ELR (cell line): Measurements from ENCODE around the gene CHSY3.

ENCODE experiments used
- DNase-seq: peaks from one replicate; pipeline ENCODE4 v3.0.0-alpha.2; 2015; ENCODE audit warnings: low read depth

CHSY3 gene

DNA sequence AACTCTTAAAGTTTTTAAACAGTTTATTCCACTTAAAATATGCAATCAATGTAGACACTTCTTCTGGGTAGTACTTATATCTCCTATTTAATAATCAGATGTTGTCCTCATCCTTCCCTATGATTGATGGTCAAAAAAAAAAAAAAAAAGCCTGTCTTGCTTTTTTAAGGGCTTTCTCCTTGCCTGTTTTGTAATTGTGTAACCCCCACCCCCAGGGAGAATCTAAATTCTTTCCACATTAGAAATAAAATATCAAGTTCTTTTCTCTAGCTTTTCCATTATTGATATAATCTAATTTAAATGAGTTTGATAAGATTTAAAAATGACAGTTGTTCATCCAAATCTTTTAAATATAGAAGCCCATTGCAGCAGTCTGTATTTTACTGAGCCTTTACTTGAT lies 119.7 kb downstream of the CHSY3 start:
- no peak for DNase-seq

DNA sequence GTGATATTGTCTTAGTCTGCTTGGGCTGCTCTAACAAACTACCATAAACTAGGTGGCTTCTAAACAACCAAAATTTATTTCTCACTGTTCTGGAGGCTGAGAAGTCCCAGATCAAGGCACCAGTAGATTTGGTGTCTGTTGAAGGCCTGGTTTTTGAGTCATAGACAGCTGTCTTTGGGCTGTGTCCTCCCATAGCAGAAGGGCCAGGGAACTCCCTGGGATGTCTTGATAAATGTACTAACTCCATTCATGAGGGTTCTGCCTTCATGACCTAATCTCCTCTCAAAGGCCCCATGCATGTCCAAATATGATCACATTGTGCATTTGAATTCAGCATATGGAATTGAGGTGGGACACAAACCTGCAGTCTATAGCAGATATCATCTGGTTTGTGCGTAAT lies 121.2 kb downstream of the CHSY3 start:
- DNase-seq: no peak

DNA sequence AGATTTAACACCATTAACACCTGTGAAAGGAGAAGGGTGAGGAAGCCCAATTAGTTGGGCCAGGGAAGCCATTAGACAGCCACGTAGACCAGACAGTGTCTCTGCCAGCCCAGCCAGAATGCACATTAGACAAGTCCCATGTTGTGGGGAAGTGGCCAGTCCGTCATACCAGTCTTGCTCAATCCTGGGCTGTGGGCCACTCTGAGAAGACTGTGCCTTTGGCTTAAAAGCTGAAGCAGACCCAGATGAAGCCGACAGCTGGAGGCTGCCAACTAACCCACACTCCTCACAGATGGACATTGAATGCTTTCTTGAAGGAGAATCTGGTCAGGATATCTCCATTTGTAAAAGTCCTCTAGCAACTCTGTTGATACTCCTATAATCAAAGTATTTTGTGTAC lies 128.5 kb downstream of the CHSY3 start:
- DNase-seq: no peak

DNA sequence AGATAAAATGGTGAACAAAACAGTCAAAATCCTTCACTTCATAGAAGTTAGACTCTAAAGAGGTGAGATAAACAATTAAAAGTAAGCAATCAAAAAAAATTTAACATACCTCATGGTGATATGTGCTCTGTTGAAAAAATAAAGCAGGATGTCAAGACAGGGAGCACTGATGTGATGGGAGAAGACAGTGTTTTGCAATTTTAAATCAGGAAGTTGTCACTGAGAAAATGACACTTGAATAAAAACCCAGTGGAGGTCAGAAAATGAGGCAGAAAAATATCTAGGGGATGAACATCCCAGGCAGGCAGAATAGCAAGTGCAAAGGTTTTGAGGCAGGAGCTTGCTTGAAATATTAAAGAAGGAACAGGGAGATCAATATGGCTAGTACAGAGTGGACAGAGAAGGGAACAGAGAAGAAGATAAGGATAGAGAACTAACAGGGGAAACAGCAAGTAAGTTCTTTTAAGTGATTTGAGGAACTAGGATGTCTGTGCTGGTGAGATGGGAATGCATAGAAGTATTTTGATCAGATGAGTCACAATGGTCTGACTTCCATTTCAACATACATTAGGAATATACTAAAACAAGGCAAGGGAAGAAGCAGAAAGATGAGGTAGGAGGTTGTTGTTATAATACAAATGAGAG lies 130.4 kb downstream of the CHSY3 start:
- DNase-seq: no peak

DNA sequence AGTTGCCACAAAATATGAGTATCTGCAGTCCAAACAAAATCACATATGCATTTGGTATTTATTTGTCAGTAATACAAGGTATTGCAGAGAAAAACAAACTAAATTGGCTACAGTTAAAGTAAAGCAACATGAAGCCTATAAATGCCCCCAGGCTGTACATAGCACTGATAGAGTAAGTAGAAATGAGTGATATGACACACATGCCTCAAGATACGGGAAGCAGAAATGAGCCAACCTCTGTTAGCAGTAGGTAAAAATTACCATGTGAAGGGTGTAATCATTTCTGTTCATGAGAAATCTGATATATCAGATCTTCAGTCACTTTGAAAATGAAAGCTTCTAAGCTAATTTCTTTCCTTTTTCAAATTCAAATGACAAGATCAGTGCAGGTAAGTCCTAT lies 131.1 kb downstream of the CHSY3 start:
- no peak for DNase-seq

DNA sequence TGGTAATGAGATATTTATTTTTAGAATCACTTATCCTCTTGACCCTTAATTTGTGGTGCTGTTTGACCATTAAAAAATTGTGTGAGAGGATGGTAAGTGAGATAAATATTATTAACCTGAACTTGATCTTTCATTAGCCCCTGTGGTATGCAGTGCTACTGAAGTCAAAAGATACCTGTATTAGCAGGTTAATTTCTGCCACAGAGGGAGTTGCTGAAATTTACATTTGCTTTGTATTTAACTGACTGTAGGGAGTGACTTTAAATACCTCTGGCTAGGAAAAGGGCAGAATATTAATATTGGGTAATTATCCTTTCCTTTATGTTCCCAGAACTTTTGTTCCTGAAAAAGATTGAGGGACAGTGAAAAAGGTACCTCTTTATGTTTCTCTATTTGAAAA lies 133.6 kb downstream of the CHSY3 start:
- no peak for DNase-seq

DNA sequence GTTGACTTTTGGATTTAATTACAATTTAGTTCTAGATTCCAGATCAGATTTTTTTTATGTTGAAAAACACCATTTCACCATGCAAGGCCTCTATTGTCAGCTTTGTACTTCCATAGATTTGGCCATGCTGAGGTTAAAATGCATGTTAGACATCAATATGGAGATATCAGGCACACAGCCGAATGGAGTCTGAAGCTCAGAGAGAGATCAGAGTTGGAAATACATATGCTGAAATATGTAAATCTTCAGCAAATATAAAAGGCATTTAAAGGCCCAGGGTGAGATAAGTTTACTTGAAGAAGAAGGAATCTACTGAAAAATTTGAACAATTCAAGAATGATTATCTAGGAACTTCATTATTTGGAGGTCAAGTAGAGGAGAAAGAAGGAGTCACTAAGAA lies 139.6 kb downstream of the CHSY3 start:
- no peak for DNase-seq

DNA sequence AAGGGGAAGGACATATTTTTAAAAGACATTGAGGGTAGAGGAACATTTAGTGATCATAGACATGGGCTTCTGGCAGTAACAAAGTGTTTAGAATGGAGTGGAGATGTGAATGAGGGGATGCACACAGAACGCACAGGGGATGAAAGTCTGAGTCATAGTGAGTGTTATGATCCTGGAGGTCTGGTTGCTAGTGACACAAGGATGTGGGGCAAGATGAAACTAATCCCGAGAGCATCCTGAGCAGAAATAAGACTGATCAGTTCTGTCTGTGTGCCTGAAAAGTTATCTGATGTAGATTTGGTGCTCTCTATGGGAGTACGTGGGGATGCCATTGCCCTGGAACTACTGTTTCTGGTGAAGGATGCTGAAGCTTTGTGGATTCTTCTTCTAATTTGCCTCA lies 141.1 kb downstream of the CHSY3 start:
- peak; percentile 16 for DNase-seq

DNA sequence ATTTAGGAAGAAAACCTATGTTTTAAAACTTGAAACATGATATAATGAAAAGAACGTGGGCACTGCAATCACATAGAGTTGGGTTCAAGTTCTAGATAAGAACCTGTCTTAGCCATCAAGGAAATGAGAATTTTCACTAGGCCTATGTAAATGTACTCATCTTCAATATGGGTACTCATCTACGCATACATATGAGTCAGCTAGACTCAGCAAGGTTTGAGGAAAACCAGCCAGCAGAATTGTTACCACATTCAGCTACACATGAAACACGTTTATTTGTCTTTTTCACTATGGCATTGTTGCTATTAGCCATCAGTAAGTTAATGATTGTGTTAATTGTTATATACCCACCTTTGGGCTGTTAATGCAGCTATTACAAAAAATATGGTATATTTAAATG lies 146.3 kb downstream of the CHSY3 start:
- no peak for DNase-seq

DNA sequence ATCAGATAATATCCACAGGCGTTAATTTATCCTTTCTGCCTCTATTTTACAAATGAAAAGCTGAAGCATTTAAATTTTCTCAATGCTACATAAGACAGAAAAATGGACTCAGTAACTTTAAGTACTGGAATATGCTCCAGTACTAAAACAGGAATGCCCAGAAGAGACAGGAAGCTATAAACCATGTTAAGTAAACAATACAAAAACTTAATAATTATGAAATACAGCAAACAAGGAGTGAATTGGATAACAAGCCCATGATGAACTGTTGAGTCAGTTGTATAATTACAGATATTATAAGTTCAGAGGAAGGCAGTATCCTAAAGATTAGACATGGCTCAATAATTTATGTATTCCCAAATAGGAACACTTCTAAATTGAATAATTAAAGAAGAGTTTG lies 148.5 kb downstream of the CHSY3 start:
- no peak for DNase-seq

DNA sequence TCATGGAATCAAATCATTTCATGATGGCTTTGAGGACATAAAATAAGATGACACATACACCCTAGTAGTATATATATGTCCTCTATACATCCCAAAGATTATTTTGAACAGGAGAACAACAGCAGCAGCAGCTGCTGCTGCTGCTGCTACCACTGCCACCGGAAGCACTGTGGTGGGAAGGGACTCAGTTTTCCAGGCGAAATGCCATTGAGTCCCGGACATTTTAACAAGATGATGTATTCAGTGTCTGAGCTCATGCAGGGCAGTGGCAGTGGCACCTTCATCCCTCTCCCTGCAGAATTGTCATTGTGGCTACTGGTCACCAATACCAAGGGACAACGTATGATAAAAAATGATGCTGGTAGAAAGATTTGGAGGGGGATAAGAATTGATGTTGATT lies 151.3 kb downstream of the CHSY3 start:
- DNase-seq: no peak

DNA sequence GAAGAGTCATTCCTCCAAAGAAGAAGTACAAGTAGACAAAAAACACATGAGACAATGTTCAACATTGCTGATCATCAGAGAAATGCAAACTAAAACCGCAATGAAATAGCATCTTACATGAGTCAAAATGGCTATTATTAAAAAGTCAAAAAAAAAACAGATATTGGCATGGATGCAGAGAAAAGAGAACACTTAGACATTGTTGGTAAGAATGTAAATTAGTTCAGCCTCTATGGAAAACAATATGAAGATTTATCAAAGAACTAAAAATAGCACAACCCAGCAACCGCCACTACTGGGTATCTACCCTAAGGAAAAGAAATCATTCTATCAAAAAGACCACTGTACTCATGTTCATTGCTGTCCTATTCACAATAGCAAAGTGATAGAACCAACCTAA lies 157.5 kb downstream of the CHSY3 start:
- DNase-seq: no peak

DNA sequence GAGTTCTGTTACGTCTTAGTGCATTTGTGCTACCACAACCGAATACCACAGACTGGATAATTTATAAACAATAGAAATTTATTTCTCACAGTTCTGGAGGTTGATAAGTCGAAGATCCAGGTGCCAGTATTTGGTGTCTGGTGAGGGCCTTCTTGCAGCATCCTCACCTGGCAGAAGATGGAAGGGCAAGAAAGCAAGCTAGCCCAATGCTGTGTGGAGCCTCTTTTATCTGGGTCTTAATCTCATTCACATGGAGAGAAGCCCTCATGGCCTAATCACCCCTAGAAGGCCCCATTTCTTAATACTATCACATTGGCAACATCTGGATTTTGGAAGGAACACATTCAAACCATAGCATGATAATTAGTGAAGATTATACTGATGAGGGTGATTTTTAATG lies 159.3 kb downstream of the CHSY3 start:
- DNase-seq: no peak

DNA sequence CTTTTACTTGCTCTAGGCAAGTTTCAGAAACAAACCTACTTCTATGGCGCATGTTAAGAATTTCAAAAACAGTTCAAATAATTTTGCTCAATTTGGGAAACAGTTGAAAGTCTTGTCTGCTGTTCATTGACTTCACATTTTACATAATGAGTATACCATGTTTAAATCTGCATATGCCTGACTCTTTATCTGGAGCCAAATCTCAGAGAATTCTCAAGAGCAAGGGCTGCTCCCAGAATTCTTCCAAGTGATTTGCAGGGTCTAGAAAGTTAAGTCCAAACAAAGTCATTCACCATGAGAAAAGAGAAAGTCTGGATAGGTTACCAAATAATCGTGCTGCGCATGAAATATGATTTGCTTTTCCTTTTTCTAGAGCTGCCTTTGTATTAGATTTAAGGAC lies 160.2 kb downstream of the CHSY3 start:
- DNase-seq: no peak

DNA sequence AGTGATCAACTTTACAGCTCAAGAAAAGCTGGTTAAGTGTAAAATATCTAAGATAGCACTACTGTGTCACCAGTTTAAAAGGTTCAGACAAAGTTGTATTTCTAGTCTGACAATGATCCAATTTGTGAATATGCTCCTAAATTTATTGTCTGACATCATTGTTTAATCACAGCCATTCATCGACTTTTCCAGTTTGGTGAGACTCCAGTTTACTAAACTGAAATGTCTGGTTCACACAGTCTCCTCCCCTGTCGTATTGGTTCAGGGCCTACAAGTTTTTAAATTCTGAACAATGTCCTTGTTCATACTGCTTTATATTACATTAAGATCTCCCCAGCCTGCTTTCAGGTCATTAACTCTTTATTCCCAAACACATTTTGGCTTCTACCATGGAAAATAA lies 161.4 kb downstream of the CHSY3 start:
- DNase-seq: no peak

DNA sequence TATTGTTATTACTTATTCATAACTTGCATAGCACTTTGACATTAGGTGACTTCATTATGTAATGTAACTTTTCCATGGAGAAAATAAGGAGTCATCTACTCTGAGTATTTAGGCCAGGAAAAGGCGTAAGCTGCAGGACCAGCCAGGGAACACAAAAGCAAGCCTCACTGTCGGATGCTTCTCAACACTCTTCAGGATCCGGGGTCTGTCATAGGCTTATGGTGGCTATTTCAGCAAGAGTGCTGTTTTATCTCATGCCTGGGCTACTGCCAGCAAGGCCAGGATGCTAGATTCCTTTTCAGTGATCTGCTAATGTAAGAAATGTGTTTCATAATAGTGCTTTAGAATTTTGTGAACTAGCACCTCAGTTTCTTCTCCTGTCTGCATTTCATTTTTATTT lies 162.4 kb downstream of the CHSY3 start:
- no peak for DNase-seq

DNA sequence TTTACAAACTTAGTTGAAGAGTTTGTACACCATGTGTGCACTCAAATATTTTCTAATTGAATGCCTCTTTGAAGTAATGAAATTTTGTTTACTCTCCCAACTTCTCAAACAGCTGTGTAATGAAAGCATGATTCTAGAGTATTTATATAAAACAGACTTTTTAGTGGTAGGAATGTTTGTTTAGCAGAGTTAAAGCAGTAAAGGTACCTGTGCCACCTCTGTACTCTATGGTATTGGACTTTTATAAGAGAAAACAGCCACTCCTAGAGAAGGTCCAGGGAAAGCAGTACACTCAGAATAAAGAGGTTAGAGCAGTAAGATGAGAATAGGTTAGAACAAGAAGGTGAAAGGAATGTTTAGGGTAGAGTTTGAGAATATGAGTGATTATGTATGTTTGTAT lies 163.1 kb downstream of the CHSY3 start:
- DNase-seq: no peak

DNA sequence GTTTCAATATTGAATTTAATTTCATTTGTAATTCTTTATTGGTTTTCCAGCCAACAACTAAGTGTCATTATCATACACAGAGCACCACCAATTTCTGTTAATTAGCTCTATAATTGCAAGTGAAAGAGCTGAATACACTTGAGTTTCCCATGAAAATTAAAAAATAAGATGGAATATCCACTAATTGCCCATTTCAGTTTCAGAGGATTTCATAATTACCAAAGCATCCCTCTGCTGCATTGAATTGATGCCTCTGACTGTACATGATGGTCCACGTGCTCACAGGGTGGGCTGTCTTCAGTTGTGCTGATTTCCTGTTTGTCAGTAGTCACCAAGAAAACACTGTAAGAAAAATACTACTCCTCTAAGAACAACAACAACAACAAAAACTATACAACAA lies 163.8 kb downstream of the CHSY3 start:
- DNase-seq: no peak

DNA sequence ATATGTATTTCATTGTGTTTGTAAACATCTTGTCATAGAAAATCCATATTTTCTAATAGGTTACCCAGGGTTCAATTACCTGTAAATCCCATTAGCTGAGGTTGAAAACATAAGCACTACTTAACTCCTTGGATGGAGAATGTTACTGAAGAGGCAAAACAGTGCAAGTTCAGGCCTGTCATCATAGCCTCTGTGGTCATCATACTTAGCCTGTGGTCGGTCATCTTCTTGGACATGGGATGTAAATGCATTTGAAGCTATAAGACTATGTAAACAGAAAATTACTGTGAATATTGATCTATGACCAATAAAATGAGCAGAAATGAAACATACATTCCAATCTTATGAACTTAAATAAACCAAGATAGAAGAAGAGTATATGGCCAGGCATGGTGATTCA lies 164.7 kb downstream of the CHSY3 start:
- no peak for DNase-seq

DNA sequence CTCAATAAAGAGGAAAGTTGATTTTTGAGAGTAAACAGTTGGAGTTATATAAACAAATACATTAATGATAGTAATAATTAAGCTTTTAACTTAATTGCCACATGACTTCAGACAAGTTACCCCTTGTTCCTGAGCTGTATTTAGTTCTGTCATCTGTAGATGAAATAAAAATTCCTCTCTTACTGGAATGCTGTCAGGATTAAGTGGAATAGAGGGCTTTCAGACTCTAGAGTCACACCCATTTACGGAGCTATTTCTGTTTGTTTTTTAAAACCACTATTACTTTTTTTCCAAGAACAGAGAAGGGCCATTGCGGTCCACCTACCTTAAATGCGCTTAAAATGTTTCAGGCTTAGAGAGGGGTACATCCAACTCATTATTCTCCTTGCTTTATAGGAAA lies 170.6 kb downstream of the CHSY3 start:
- no peak for DNase-seq

DNA sequence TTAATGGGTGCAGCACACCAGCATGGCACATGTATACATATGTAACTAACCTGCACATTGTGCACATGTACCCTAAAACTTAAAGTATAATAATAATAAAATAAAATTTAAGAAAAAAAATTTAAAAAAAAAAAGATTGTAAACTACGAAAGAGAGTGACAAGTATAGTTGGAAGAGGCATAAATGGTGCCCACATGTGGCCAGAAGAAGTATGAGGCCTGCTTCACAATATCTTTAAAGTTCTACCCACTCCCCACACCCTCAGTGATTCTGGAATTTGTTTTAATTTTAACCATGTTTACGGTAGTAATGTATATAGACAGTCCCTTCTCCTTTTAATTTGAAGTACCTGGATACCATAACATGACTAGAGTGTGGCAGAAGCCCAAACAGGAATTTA lies 172.7 kb downstream of the CHSY3 start:
- no peak for DNase-seq

DNA sequence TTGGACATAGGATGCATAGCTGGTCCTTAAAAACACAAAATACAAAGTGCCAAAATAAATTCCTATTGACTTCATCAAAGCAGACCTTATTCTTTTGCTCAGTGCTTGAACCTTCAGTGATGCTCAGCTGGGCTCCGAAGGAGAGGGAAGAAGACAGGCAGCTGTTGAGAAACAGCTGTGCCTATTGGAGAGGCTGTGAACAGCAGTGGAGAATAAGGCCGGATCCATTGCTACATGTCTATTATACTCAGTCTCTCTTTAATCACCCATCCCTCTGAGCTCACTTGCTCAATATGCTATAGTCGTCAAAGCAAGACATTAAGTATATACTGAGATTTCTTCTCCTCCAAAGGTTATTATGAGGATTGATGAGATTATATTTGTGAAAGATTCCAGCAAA lies 174.4 kb downstream of the CHSY3 start:
- DNase-seq: no peak

DNA sequence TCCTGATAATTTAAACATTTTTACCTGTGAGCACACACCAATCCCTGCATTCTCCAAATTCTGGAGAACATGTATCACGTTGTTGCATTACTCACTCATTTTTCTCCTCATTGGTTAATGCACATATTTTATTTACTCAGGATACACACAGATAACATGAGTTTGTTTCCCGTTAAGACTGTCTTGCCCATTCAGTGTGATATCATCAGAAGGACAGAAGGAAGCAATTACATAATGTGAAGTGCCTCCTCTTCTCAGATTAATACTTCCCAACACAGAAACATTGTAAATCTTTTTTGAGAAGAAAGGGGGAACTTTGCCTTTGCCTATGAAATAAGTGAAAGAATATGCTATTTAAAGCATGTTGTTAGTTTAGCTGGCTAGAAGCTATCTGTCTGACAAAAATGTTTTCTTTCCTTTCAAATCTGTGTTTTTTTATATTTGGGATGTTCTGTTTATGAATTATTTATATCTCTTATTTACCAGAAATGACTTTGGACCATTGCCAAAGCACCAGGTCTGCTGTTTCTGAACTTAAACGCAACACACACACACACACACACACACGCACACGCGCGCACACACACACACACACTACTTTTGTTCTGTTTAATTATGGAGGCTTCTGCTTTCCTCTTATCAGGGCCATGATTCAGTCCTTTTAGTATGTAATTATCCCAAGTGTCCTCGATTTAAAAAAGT lies 186.5 kb downstream of the CHSY3 start:
- DNase-seq: no peak

DNA sequence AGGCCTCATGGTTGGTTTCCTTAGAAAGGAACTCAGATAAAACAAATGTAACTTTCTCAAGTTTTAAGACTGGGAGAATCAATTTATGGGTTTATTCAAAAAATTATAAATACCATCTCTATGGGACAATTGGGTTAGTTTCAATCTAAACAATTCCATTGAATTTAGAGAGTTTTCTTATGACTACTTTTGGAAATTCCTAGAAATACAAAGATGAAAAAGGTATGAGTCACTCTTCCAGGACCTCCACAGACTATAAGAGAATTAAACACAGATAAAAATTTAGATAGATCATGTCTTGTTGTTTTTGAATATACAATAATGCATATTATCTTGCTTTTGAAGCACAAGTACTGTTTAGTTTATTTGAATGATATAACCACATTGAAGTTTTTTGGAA lies 188.7 kb downstream of the CHSY3 start:
- no peak for DNase-seq
